ENCODE measurements around the gene LILRB2.
"Not testable (repeated sequence)": the region's sequence is repeated elsewhere in the genome, so short reads cannot be mapped to it uniquely, and the experiment has no call there.

LILRB2 gene

GRCh38 chr19:54305141-54305540, 24.2 kb upstream of the LILRB2 start:
- DNase-seq (ENCODE audit: low spot score), result no peak

- peak; percentile 33 for DNase-seq (ENCODE audit: low spot score)
Measured at GRCh38 chr19:54302257-54302656, 21.3 kb upstream of the LILRB2 start.

GRCh38 chr19:54299515-54299914, 18.6 kb upstream of the LILRB2 start:
- no peak for DNase-seq (ENCODE audit: low spot score)

- no peak for DNase-seq (ENCODE audit: low spot score)
Measured at GRCh38 chr19:54299126-54299498, 18.2 kb upstream of the LILRB2 start.

- no peak for DNase-seq (ENCODE audit: low spot score)
Measured at GRCh38 chr19:54298357-54299125, 17.6 kb upstream of the LILRB2 start.

- DNase-seq (ENCODE audit: low spot score), result no peak
Measured at GRCh38 chr19:54297759-54298305, 16.9 kb upstream of the LILRB2 start.

- no peak for DNase-seq (ENCODE audit: low spot score)
Measured at GRCh38 chr19:54294539-54294938, 13.6 kb upstream of the LILRB2 start.

- not testable (repeated sequence) for DNase-seq (ENCODE audit: low spot score)
Measured at GRCh38 chr19:54289160-54289559, 8.2 kb upstream of the LILRB2 start.

GRCh38 chr19:54287456-54287855, 6.5 kb upstream of the LILRB2 start:
- DNase-seq (ENCODE audit: low spot score), result no peak

GRCh38 chr19:54286283-54286682, 5.4 kb upstream of the LILRB2 start:
- DNase-seq (ENCODE audit: low spot score), result not testable (repeated sequence)

- not testable (repeated sequence) for DNase-seq (ENCODE audit: low spot score)
Measured at GRCh38 chr19:54285427-54286056, 4.6 kb upstream of the LILRB2 start.

GRCh38 chr19:54282686-54283470, 2.0 kb upstream of the LILRB2 start:
- DNase-seq (ENCODE audit: low spot score), result no peak

- DNase-seq (ENCODE audit: low spot score), result not testable (repeated sequence)
Measured at GRCh38 chr19:54281729-54282075, 792 bp upstream of the LILRB2 start.

GRCh38 chr19:54280441-54280840, 469 bp downstream of the LILRB2 start:
- peak; percentile 13 for DNase-seq (ENCODE audit: low spot score)

GRCh38 chr19:54280025-54280424, 885 bp downstream of the LILRB2 start:
- DNase-seq (ENCODE audit: low spot score), result not testable (repeated sequence)

- no peak for DNase-seq (ENCODE audit: low spot score)
Measured at GRCh38 chr19:54279406-54279962, 1.4 kb downstream of the LILRB2 start.

- not testable (repeated sequence) for DNase-seq (ENCODE audit: low spot score)
Measured at GRCh38 chr19:54278571-54279195, 2.2 kb downstream of the LILRB2 start.

GRCh38 chr19:54278056-54278455, 2.9 kb downstream of the LILRB2 start:
- DNase-seq (ENCODE audit: low spot score), result not testable (repeated sequence)

GRCh38 chr19:54277111-54277615, 3.7 kb downstream of the LILRB2 start:
- not testable (repeated sequence) for DNase-seq (ENCODE audit: low spot score)

GRCh38 chr19:54275951-54276350, 5.0 kb downstream of the LILRB2 start:
- DNase-seq (ENCODE audit: low spot score), result no peak

GRCh38 chr19:54274516-54274915, 6.4 kb downstream of the LILRB2 start:
- not testable (repeated sequence) for DNase-seq (ENCODE audit: low spot score)

GRCh38 chr19:54273821-54274220, 7.1 kb downstream of the LILRB2 start:
- no peak for DNase-seq (ENCODE audit: low spot score)

Measured in globus pallidus (tissue), 1 donor.